GM20000 (cell line): ENCODE measurements around the gene MRNIP.
A peak's percentile ranks its signal among the peaks of the same experiment; 100 is the strongest.

Experiments used
- DNase-seq: peaks from one replicate; pipeline ENCODE4 v3.0.0; 2012; ENCODE audit warnings: low spot score
- CTCF ChIP-seq: IDR thresholded peaks from 2 replicates; pipeline ENCODE4 v1.5.1; 2012; ENCODE audit warnings: mild to moderate bottlenecking, control low read depth; ENCODE audit errors: extremely low read depth, missing control alignments

Gene MRNIP

GRCh38 chr5:179815491-179816249 is 42.9 kb downstream of the MRNIP start:
- DNase-seq: no peak
- no peak for TF ChIP-seq CTCF

- TF ChIP-seq CTCF: no peak
- DNase-seq: no peak
Measured at GRCh38 chr5:179814090-179814489, 44.5 kb downstream of the MRNIP start.

GRCh38 chr5:179812997-179813607 is 45.5 kb downstream of the MRNIP start:
- no peak for TF ChIP-seq CTCF

GRCh38 chr5:179812135-179812825 is 46.3 kb downstream of the MRNIP start:
- TF ChIP-seq CTCF: no peak
- DNase-seq: no peak

More at GRCh38 chr5:179812997-179813607, 45.5 kb downstream of the MRNIP start:
- DNase-seq: no peak

- peak; percentile 96 for DNase-seq
- no peak for TF ChIP-seq CTCF
Measured at GRCh38 chr5:179806250-179807048, 52.2 kb downstream of the MRNIP start, which contains the start of gene MGAT4B. Gene MGAT4B, minus strand, starts transcription at chr5:179806866. Its CDS starts 283 bp downstream, at chr5:179806583.

- no peak for TF ChIP-seq CTCF
- peak; percentile 88 for DNase-seq
Measured at GRCh38 chr5:179805529-179806249, 52.9 kb downstream of the MRNIP start.
